ENCODE data around the gene KLC3. TPM values are rescaled to one million over a fixed set of nuclear protein-coding genes. Genes with fewer than 3 reads are reported as not detected.

Gene KLC3
- polyA plus RNA-seq, 2 donors, result 15.0 to 24.2 TPM

DNA sequence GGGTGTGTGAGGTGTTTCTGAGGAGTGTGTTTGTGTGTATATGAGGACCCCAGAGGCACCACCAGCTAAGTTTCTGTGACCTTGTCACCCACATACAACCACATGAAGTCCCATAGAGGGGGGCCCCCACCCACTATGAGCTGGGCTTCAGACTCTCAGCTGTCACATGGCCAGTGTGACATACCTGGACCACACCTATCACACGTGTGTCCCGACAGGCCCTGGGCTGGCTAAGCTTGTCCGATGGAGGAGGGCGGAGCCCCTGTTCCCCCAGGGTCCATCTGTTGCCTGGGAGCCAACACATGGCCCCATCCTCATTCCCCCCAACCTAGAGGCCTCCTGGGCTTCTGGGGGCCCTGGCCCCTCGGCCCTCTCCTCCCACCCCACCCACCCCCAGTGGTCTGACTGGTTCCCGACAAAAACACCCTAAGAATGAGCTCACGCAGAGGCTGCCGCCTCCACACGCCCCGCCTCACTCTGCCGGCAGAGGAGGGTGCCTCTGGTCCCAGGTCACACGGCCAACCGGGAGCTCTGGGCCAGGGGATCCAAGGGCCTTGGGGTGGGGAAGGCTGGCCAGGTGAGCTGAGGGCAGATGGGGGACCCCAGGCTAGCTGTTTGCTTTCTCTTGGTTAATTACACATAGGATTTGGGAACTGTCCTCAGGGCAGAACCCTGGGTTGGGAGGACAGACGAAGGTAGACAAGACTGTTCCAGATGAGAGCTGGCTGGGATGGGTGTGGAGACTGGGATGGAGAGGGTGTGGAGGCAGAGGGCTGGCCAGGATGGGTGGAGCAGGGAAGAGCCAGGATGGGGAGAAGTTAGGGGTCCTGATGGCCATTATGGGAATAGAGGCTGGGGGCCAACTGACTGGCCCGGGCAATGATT, 4.3 kb downstream of the KLC3 start:
- Histone ChIP-seq H3K36me3 (ENCODE audit: control insufficient read depth in 2 of 2, insufficient read depth in 2 of 2, low read length in 1 of 2) (peaks cover 0 to 10% of the 10 kb centered on the region in 2 donors), H3K9me3 (ENCODE audit: control insufficient read depth in 2 of 2, insufficient read depth in 1 of 2, low read depth in 1 of 2, low read length in 1 of 2) (no peaks in the 10 kb centered on the region), H3K27me3 (ENCODE audit: control insufficient read depth in 1 of 2, insufficient read depth in 2 of 2, low read length in 2 of 2) (no peaks in the 10 kb centered on the region), H3K4me1 (ENCODE audit: control insufficient read depth in 2 of 2, insufficient read depth in 2 of 2, low read length in 1 of 2) (peaks cover 0 to 8% of the 10 kb centered on the region in 2 donors), H3K27ac (ENCODE audit: low read depth in 2 of 2, low read length in 1 of 2) (peak overlapping the region; percentile 77 to 86), H3K4me3 (ENCODE audit: low read depth in 1 of 2, low read length in 2 of 2) (peak overlapping the region in 1 of 2 donors; percentile 17)
- 30 to 44% methylated on average over 15 of the region's 15 CpGs for WGBS, 2 donors

DNA sequence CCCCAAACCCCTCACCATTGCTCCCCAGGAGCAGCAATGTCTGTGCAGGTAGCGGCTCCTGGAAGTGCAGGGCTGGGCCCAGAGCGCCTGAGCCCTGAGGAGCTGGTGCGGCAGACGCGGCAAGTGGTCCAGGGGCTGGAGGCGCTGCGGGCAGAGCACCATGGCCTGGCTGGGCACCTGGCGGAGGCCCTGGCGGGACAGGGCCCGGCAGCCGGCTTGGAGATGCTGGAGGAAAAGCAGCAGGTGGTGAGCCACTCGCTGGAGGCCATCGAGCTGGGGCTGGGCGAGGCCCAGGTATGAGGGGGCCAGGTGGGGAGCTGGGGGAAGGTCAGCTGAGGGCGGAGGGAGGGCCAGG, 4.9 kb downstream of the KLC3 start:
- H3K36me3 ChIP-seq (ENCODE audit: control insufficient read depth in 2 of 2, insufficient read depth in 2 of 2, low read length in 1 of 2), result peaks cover 0 to 12% of the 10 kb centered on the region in 2 donors
- H3K9me3 ChIP-seq (ENCODE audit: control insufficient read depth in 2 of 2, insufficient read depth in 1 of 2, low read depth in 1 of 2, low read length in 1 of 2), result no peaks in the 10 kb centered on the region
- no peaks in the 10 kb centered on the region for H3K27me3 ChIP-seq (ENCODE audit: control insufficient read depth in 1 of 2, insufficient read depth in 2 of 2, low read length in 2 of 2)
- peak overlapping the region; percentile 77 to 86 for H3K27ac ChIP-seq (ENCODE audit: low read depth in 2 of 2, low read length in 1 of 2)
- no peak overlapping the region for H3K4me3 ChIP-seq (ENCODE audit: low read depth in 1 of 2, low read length in 2 of 2)
- WGBS, 2 donors, result 61 to 68% methylated on average over 12 to 15 of the region's 15 CpGs
- peaks cover 0 to 8% of the 10 kb centered on the region in 2 donors for H3K4me1 ChIP-seq (ENCODE audit: control insufficient read depth in 2 of 2, insufficient read depth in 2 of 2, low read length in 1 of 2)

DNA sequence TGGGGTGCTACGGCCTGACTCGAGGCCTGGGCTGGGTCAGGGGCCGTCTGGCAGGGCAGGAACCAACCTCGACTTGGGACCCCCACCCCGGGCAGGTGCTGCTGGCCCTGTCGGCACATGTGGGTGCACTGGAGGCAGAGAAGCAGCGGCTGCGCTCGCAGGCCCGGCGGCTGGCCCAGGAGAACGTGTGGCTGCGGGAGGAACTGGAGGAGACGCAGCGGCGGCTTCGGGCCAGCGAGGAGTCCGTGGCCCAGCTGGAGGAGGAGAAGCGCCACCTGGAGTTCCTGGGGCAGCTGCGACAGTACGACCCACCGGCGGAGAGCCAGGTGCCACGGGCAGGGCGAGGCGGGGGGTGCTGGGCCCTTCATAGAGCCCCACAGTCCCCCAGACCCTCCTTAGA, 5.9 kb downstream of the KLC3 start:
- Histone ChIP-seq H3K9me3 (ENCODE audit: control insufficient read depth in 2 of 2, insufficient read depth in 1 of 2, low read depth in 1 of 2, low read length in 1 of 2) (no peaks in the 10 kb centered on the region), H3K4me1 (ENCODE audit: control insufficient read depth in 2 of 2, insufficient read depth in 2 of 2, low read length in 1 of 2) (peaks cover 0 to 8% of the 10 kb centered on the region in 2 donors), H3K27ac (ENCODE audit: low read depth in 2 of 2, low read length in 1 of 2) (no peak overlapping the region), H3K27me3 (ENCODE audit: control insufficient read depth in 1 of 2, insufficient read depth in 2 of 2, low read length in 2 of 2) (no peaks in the 10 kb centered on the region), H3K36me3 (ENCODE audit: control insufficient read depth in 2 of 2, insufficient read depth in 2 of 2, low read length in 1 of 2) (peaks cover 2 to 18% of the 10 kb centered on the region in 2 donors), H3K4me3 (ENCODE audit: low read depth in 1 of 2, low read length in 2 of 2) (no peak overlapping the region)
- 28 to 56% methylated on average over 24 to 27 of the region's 27 CpGs for WGBS, 2 donors

- H3K4me3 ChIP-seq (ENCODE audit: low read depth in 1 of 2, low read length in 2 of 2), result no peak overlapping the region
- peaks cover 7 to 30% of the 10 kb centered on the region in 2 donors for H3K36me3 ChIP-seq (ENCODE audit: control insufficient read depth in 2 of 2, insufficient read depth in 2 of 2, low read length in 1 of 2)
- WGBS, 2 donors, result 74 to 81% methylated on average over 25 of the region's 25 CpGs
- peaks cover 0 to 8% of the 10 kb centered on the region in 2 donors for H3K4me1 ChIP-seq (ENCODE audit: control insufficient read depth in 2 of 2, insufficient read depth in 2 of 2, low read length in 1 of 2)
- H3K27me3 ChIP-seq (ENCODE audit: control insufficient read depth in 1 of 2, insufficient read depth in 2 of 2, low read length in 2 of 2), result no peaks in the 10 kb centered on the region
- no peak overlapping the region for H3K27ac ChIP-seq (ENCODE audit: low read depth in 2 of 2, low read length in 1 of 2)
- no peaks in the 10 kb centered on the region for H3K9me3 ChIP-seq (ENCODE audit: control insufficient read depth in 2 of 2, insufficient read depth in 1 of 2, low read depth in 1 of 2, low read length in 1 of 2)
These were observed 7.2 kb downstream of the KLC3 start for GRCh38 chr19:45347570-45348366.

GRCh38 chr19:45348367-45349125, 8.0 kb downstream of the KLC3 start:
- Histone ChIP-seq H3K27me3 (ENCODE audit: control insufficient read depth in 1 of 2, insufficient read depth in 2 of 2, low read length in 2 of 2) (no peaks in the 10 kb centered on the region), H3K27ac (ENCODE audit: low read depth in 2 of 2, low read length in 1 of 2) (no peak overlapping the region), H3K4me3 (ENCODE audit: low read depth in 1 of 2, low read length in 2 of 2) (no peak overlapping the region), H3K9me3 (ENCODE audit: control insufficient read depth in 2 of 2, insufficient read depth in 1 of 2, low read depth in 1 of 2, low read length in 1 of 2) (no peaks in the 10 kb centered on the region), H3K4me1 (ENCODE audit: control insufficient read depth in 2 of 2, insufficient read depth in 2 of 2, low read length in 1 of 2) (peaks cover 0 to 5% of the 10 kb centered on the region in 2 donors), H3K36me3 (ENCODE audit: control insufficient read depth in 2 of 2, insufficient read depth in 2 of 2, low read length in 1 of 2) (peaks cover 7 to 36% of the 10 kb centered on the region in 2 donors)
- 76 to 80% methylated on average over 22 to 23 of the region's 23 CpGs for WGBS, 2 donors

DNA sequence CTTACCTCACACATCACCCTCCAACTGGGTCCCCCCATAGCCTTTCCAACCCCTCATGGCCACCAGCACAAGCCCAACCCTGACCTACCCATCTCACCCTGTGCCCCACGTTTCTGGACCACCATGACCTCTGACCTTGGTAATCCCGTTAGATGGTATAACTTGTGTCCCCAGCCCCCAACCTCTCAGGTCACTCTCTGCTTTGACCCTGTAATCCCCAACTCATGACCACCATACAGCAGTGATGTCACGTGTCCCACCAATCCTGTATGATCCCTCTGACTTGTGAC, 8.5 kb downstream of the KLC3 start:
- no peaks in the 10 kb centered on the region for H3K27me3 ChIP-seq (ENCODE audit: control insufficient read depth in 1 of 2, insufficient read depth in 2 of 2, low read length in 2 of 2)
- 74 to 77% methylated on average over 3 of the region's 3 CpGs for WGBS, 2 donors
- peaks cover 7 to 38% of the 10 kb centered on the region in 2 donors for H3K36me3 ChIP-seq (ENCODE audit: control insufficient read depth in 2 of 2, insufficient read depth in 2 of 2, low read length in 1 of 2)
- peaks cover 2 to 5% of the 10 kb centered on the region in 2 donors for H3K4me1 ChIP-seq (ENCODE audit: control insufficient read depth in 2 of 2, insufficient read depth in 2 of 2, low read length in 1 of 2)
- H3K27ac ChIP-seq (ENCODE audit: low read depth in 2 of 2, low read length in 1 of 2), result no peak overlapping the region
- no peak overlapping the region for H3K4me3 ChIP-seq (ENCODE audit: low read depth in 1 of 2, low read length in 2 of 2)
- H3K9me3 ChIP-seq (ENCODE audit: control insufficient read depth in 2 of 2, insufficient read depth in 1 of 2, low read depth in 1 of 2, low read length in 1 of 2), result no peaks in the 10 kb centered on the region

GRCh38 chr19:45349430-45349941, 8.9 kb downstream of the KLC3 start:
- Histone ChIP-seq H3K27me3 (ENCODE audit: control insufficient read depth in 1 of 2, insufficient read depth in 2 of 2, low read length in 2 of 2) (no peaks in the 10 kb centered on the region), H3K27ac (ENCODE audit: low read depth in 2 of 2, low read length in 1 of 2) (no peak overlapping the region), H3K4me1 (ENCODE audit: control insufficient read depth in 2 of 2, insufficient read depth in 2 of 2, low read length in 1 of 2) (peaks cover 2 to 5% of the 10 kb centered on the region in 2 donors), H3K4me3 (ENCODE audit: low read depth in 1 of 2, low read length in 2 of 2) (no peak overlapping the region), H3K9me3 (ENCODE audit: control insufficient read depth in 2 of 2, insufficient read depth in 1 of 2, low read depth in 1 of 2, low read length in 1 of 2) (no peaks in the 10 kb centered on the region), H3K36me3 (ENCODE audit: control insufficient read depth in 2 of 2, insufficient read depth in 2 of 2, low read length in 1 of 2) (peaks cover 7 to 42% of the 10 kb centered on the region in 2 donors)
- 86% methylated on average over 17 of the region's 17 CpGs for WGBS, 2 donors

DNA sequence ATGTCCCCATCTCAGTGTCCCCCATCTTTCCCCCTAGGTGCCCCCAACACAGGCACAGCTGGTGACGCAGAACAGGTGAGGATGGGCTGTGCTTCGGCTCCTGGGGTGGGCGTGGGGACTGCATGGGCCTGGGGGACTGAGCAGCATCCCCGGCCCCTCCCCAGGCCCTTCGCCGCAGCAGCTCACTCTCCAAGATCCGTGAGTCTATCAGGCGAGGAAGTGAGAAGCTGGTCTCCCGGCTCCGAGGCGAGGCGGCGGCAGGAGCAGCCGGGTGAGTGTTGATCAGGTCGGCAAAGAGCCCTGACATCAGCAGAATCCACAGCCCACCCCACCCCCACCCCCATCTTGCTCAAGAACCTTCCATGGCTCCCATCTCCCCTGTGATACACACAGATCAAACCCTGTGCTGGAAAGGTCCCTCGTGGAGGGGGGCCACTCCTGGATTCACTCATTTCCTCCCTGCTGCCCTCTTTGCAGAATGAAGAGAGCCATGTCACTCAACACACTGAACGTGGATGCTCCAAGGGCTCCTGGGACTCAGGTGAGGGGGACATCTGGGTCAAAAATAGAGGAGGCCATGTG, 10.0 kb downstream of the KLC3 start:
- H3K27ac ChIP-seq (ENCODE audit: low read depth in 2 of 2, low read length in 1 of 2), result no peak overlapping the region
- H3K36me3 ChIP-seq (ENCODE audit: control insufficient read depth in 2 of 2, insufficient read depth in 2 of 2, low read length in 1 of 2), result peaks cover 7 to 46% of the 10 kb centered on the region in 2 donors
- peaks cover 0 to 4% of the 10 kb centered on the region in 2 donors for H3K9me3 ChIP-seq (ENCODE audit: control insufficient read depth in 2 of 2, insufficient read depth in 1 of 2, low read depth in 1 of 2, low read length in 1 of 2)
- H3K4me1 ChIP-seq (ENCODE audit: control insufficient read depth in 2 of 2, insufficient read depth in 2 of 2, low read length in 1 of 2), result peaks cover under 1 to 2% of the 10 kb centered on the region in 2 donors
- no peak overlapping the region for H3K4me3 ChIP-seq (ENCODE audit: low read depth in 1 of 2, low read length in 2 of 2)
- 84 to 87% methylated on average over 17 of the region's 17 CpGs for WGBS, 2 donors
- no peaks in the 10 kb centered on the region for H3K27me3 ChIP-seq (ENCODE audit: control insufficient read depth in 1 of 2, insufficient read depth in 2 of 2, low read length in 2 of 2)
